HepG2 (cell line): ENCODE measurements around the gene TSACC. TPM values are rescaled to one million over a fixed set of nuclear protein-coding genes. Genes with fewer than 3 reads are reported as not detected.

Experiments
- ATAC-seq: fragments of 200-7000 bp; cut with Tn5 transposase; 3 replicates; pipeline ENCODE4 v1.9.1; 2020; ENCODE audit warnings: mild to moderate bottlenecking, moderate library complexity
- BruUV-seq: library from RNA; stranded (reverse); fragments of 400-500 nt; replicated peaks from 2 replicates; lab custom pipeline; 2021; lab: Mats Ljungman, UMichigan
- CTCF ChIA-PET: fragments of 300-600 bp; formaldehyde crosslinking; extraction: SDS; loops from one replicate; lab custom pipeline; 2021; ENCODE audit warnings: low total read pairs, inconsistent platforms, low intra/inter-chr PET ratio; lab: Yijun Ruan, JAX
- POLR2A ChIA-PET: fragments of 350-600 bp; sonication (Branson Sonifier 250); formaldehyde crosslinking; loops from one replicate; lab custom pipeline; 2020; ENCODE audit warnings: antibody characterized with exemption, inconsistent platforms; lab: Yijun Ruan, JAX
- DNase-seq: peaks from one replicate; pipeline ENCODE4 v3.0.0-alpha.2; 2015; ENCODE audit warnings: low spot score
- FAIRE-seq: peaks from 3 replicates; lab custom pipeline; 2011; peaks lifted over from hg19 to GRCh38; lab: Jason Lieb, UNC
- H2AFZ ChIP-seq: one replicate; pipeline ENCODE4 v1.6.1; 2011; ENCODE audit warnings: low read length, inconsistent platforms
- H3K27ac ChIP-seq: fragments of 300-600 bp; 3 replicates; pipeline ENCODE4 v1.8.0; 2011; ENCODE audit warnings: mixed run types, mild to moderate bottlenecking, mixed read lengths, low read length, inconsistent platforms; ENCODE audit not compliant: insufficient read depth; ENCODE audit errors: extremely low read length
- H3K27me3 ChIP-seq, 2 experiments: fragments of 200-600 bp in 1 of 2; 2 replicates in 1 of 2; 3 replicates in 1 of 2; pipeline versions ENCODE4 v1.6.0 to v1.8.0; 2011; ENCODE audit warnings: low read length in 2 of 2, mild to moderate bottlenecking in 2 of 2, moderate library complexity in 2 of 2, inconsistent platforms in 1 of 2; ENCODE audit not compliant: insufficient read depth in 2 of 2, control insufficient read depth in 1 of 2
- H3K36me3 ChIP-seq, 2 experiments: fragments of 200-600 bp in 1 of 2; replicated peaks in 1 of 2; 2 replicates in 1 of 2; 3 replicates in 1 of 2; pipeline versions ENCODE4 v1.5.1 to v1.8.0; 2011; ENCODE audit warnings: low read length in 2 of 2, inconsistent platforms in 1 of 2; ENCODE audit not compliant: insufficient read depth in 2 of 2, control insufficient read depth in 1 of 2
- H3K4me1 ChIP-seq: 2 replicates; pipeline ENCODE4 v1.5.1; 2012; ENCODE audit warnings: low read length, inconsistent platforms; ENCODE audit not compliant: insufficient read depth
- H3K4me2 ChIP-seq: 2 replicates; pipeline ENCODE4 v1.6.0; 2011; ENCODE audit warnings: low read depth, low read length, inconsistent platforms
- H3K4me3 ChIP-seq, 3 experiments: fragments of 200-600 bp in 1 of 3; sonication (generic), shearing (Covaris generic) in 1 of 3; replicated peaks in 1 of 3; 2 replicates each; pipeline ENCODE4 v1.5.1; 2011 to 2016; ENCODE audit warnings: low read length in 3 of 3, inconsistent platforms in 2 of 3, low read depth in 2 of 3, mild to moderate bottlenecking in 2 of 3, control low read depth in 1 of 3, mixed read lengths in 1 of 3; ENCODE audit not compliant: insufficient read depth in 1 of 3
- H3K79me2 ChIP-seq: one replicate; pipeline ENCODE4 v1.6.1; 2011; ENCODE audit warnings: low read length, inconsistent platforms; ENCODE audit not compliant: insufficient read depth
- H3K9ac ChIP-seq: 2 replicates; pipeline ENCODE4 v1.6.0; 2011; ENCODE audit warnings: mild to moderate bottlenecking, low read depth, low read length, inconsistent platforms; ENCODE audit not compliant: insufficient read depth
- H3K9me3 ChIP-seq: 2 replicates; pipeline ENCODE4 v1.5.1; 2012; ENCODE audit warnings: mild to moderate bottlenecking, low read length
- H4K20me1 ChIP-seq: 2 replicates; pipeline ENCODE4 v1.6.0; 2011; ENCODE audit warnings: inconsistent platforms, mild to moderate bottlenecking, low read length, moderate library complexity; ENCODE audit not compliant: insufficient read depth
- MYC ChIP-seq: sonication (generic); formaldehyde crosslinking; IDR thresholded peaks from 2 replicates; pipeline ENCODE4 v1.9.0; 2021; ENCODE audit warnings: missing genetic modification reagents, borderline replicate concordance
- WGBS: methylation state at CpG from one replicate; pipeline ENCODE4 v1.1.6; 2017; ENCODE audit warnings: low lambda C conversion rate; 5-methylcytosine and 5-hydroxymethylcytosine counted together
- in situ Hi-C: cut with HindIII; loops from 2 replicates; pipeline ENCODE4 v1.10.0; 2017; ENCODE audit warnings: low pct_unique_long_range_greater_than_20kb; ENCODE audit not compliant: extremely low pct_ligation_motif_present
- intact Hi-C: fragments of 100-400 bp; cut with micrococcal nuclease; formaldehyde crosslinking; loops from one replicate; pipeline ENCODE4 v1.10.0; 2022; ENCODE audit not compliant: unreplicated experiment
- polyA plus RNA-seq, 8 experiments: library from polyadenylated mRNA; depleted of rRNA in 3 of 8; stranded (reverse) in 7 of 8; unstranded in 1 of 8; fragments of >200 nt; fragmentation: Illumina TruSeq in 4 of 8; extraction: Trizol in 4 of 8; gene quantifications; 2 replicates each; pipeline versions ENCODE4 v1.2.1 to v1.2.3, GENCODE V29; 2011 to 2016; ENCODE audit warnings: low read depth in 4 of 8, missing spikeins in 1 of 8, mixed read lengths in 1 of 8; ENCODE audit not compliant: insufficient read depth in 1 of 8
- total RNA-seq, 5 experiments: library from RNA; depleted of rRNA; stranded (reverse); fragments of >200 nt; fragmentation: Illumina TruSeq; extraction: Trizol; gene quantifications; 2 replicates each; pipeline ENCODE4 v1.2.3, GENCODE V29; 2016; ENCODE audit warnings: low read depth in 1 of 5
- TF ChIP-seq, protein P1 (sequence below): sonication (generic); formaldehyde crosslinking; IDR thresholded peaks from 2 replicates; pipeline ENCODE4 v1.4.0; 2020; ENCODE audit warnings: missing genetic modification reagents
- TF ChIP-seq, protein P2 (sequence below): sonication (generic); formaldehyde crosslinking; conservative IDR thresholded peaks from 2 replicates; pipeline ENCODE4 v1.5.0; 2020; ENCODE audit warnings: missing genetic modification reagents

Gene TSACC
- total and polyA plus RNA-seq, 2 of the 13 experiments (the other 11 are each of a cell fraction or from before 2014, with no cell fraction given) = 1.5 to 2.6 TPM

GRCh38 chr1:156342166-156342955 lies 4.0 kb downstream of the TSACC start:
- TF ChIP-seq, protein P1, sequence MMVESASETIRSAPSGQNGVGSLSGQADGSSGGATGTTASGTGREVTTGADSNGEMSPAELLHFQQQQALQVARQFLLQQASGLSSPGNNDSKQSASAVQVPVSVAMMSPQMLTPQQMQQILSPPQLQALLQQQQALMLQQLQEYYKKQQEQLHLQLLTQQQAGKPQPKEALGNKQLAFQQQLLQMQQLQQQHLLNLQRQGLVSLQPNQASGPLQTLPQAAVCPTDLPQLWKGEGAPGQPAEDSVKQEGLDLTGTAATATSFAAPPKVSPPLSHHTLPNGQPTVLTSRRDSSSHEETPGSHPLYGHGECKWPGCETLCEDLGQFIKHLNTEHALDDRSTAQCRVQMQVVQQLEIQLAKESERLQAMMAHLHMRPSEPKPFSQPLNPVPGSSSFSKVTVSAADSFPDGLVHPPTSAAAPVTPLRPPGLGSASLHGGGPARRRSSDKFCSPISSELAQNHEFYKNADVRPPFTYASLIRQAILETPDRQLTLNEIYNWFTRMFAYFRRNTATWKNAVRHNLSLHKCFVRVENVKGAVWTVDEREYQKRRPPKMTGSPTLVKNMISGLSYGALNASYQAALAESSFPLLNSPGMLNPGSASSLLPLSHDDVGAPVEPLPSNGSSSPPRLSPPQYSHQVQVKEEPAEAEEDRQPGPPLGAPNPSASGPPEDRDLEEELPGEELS (CRISPR knock-in tag) = no peak
- TF ChIP-seq, protein P2, sequence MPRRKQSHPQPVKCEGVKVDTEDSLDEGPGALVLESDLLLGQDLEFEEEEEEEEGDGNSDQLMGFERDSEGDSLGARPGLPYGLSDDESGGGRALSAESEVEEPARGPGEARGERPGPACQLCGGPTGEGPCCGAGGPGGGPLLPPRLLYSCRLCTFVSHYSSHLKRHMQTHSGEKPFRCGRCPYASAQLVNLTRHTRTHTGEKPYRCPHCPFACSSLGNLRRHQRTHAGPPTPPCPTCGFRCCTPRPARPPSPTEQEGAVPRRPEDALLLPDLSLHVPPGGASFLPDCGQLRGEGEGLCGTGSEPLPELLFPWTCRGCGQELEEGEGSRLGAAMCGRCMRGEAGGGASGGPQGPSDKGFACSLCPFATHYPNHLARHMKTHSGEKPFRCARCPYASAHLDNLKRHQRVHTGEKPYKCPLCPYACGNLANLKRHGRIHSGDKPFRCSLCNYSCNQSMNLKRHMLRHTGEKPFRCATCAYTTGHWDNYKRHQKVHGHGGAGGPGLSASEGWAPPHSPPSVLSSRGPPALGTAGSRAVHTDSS (CRISPR knock-in tag) = no peak
- TF ChIP-seq MYC (CRISPR knock-in tag) = no peak

More at GRCh38 chr1:156342166-156342955, 4.0 kb downstream of the TSACC start:
- ChIA-PET POLR2A (no interaction called here), CTCF (no interaction called here)
- H3K4me3 ChIP-seq = no peak overlapping the region
- no peaks in the 10 kb centered on the region for H3K36me3 ChIP-seq
- H3K27me3 ChIP-seq = no peaks in the 10 kb centered on the region; a peak in 1 of 5 replicates
- in situ Hi-C loops = no loop called here
- no peak overlapping the region for H3K9ac ChIP-seq
- BruUV-seq = no TSS peak
- FAIRE-seq = no peak
- no peak for ATAC-seq
- no peak overlapping the region for H3K4me2 ChIP-seq
- H3K4me1 ChIP-seq = peaks cover 7% of the 10 kb centered on the region; the same call in 1 of the 2 replicates
- peaks cover 7% of the 10 kb centered on the region for H3K79me2 ChIP-seq
- H3K9me3 ChIP-seq = no peaks in the 10 kb centered on the region
- DNase-seq = no peak
- no peak overlapping the region for H3K27ac ChIP-seq
- H2AFZ ChIP-seq = no peak overlapping the region
- WGBS = 57% methylated on average over 1 of the region's 1 CpG
- no peaks in the 10 kb centered on the region for H4K20me1 ChIP-seq
- intact Hi-C loops = no loop called here
